HG03108 (cell line): ENCODE measurements around the gene SETD2.
"Not testable (repeated sequence)": the region's sequence is repeated elsewhere in the genome, so short reads cannot be mapped to it uniquely, and the experiment has no call there.

Experiments
- ATAC-seq: cut with Tn5 transposase; IDR thresholded peaks from one replicate; pipeline ENCODE4 v1.9.1; 2021; ENCODE audit warnings: moderate library complexity; ENCODE audit not compliant: unreplicated experiment

Gene SETD2

DNA sequence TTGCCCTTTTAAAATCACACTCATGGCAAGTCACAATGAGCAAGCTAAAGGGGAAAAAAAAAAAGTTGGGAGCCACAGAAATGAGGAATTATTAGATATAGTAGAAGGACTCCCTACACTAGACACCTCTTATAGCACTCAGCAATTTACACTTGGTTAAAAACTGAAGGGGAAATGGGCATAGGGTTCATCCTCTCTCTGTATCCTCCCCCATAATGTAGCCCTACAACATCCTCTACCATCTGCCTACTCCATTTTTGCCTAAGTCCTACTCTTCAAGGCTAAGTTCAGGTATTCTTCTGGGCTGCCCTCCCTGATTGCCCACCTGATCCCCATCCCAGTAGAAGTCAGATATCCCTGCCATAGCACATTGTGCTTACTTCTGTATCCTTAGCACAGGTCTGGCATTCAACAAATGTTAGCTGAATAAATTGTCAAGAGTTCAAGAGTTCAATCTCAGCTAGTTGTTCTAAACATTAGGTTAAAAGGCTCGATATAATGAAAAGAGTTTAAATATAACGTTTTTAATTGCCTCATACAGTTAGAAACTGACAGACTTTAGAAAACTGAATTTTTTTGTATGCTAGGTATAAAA is 14.5 kb downstream of the SETD2 start:
- no peak for ATAC-seq

GRCh38 chr3:47145272-47145671 is 18.6 kb downstream of the SETD2 start:
- no peak for ATAC-seq

- no peak for ATAC-seq
These were observed 20.8 kb downstream of the SETD2 start for GRCh38 chr3:47143068-47143467.

GRCh38 chr3:47142536-47142935 is 21.4 kb downstream of the SETD2 start:
- not testable (repeated sequence) for ATAC-seq

DNA sequence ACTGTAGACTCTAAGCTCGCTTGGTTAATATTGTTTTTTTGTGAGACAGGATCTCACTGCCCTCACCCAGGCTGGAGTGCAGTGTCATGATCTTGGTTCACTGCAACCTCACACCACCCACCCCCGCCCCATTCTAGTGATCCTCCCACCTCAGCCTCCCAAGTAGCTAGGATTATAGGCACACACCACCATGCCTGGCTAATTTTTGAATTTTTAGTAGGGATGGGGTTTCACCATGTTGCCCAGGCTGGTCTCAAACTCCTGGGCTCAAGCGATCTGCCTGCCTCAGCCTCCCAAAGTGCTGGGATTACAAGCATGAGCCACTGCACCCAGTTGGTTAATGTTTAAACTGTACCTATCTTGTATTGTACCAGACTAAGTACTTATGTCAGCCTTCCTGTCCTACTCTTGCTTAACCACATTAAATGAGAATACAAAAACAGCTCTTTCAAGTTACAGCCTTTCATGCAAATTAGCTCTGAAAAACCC is 22.9 kb downstream of the SETD2 start:
- peak; percentile 91 for ATAC-seq

DNA sequence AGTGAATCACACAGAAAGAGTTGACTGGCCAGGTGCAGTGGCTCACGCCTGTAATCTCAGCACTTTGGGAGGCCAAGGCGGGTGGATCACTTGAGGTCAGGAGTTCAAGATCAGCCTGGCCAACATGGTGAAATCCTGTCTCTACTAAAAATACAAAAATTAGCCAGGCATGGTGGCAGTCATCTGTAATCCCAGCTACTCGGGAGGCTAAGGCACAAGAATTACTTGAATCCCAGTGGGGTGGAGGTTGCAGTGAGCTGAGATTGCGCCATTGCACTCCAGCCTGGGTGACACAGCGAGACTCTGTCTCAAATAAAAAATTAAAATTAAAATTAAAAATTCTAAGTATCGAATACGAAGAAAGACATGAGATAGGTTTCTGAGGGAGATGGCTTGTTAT is 23.4 kb downstream of the SETD2 start:
- not testable (repeated sequence) for ATAC-seq

DNA sequence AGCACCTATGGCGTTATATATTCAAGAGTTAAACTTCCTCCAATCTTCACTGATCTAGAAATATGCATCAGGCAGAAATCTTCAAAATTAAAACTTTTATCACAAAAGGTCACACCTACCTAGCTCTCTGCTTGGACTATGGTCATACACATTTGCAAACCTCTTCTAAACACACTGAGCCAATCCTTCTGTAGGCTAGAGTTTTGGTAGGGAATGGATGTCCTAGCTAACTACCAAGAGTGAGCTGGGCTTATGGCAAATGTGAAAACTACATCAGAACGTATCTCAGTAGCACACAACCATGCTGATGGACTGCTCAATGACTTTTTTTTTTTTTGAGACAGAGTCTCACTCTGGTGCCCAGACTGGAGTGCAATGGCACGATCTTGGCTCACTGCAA is 29.6 kb downstream of the SETD2 start:
- ATAC-seq, result no peak

GRCh38 chr3:47133641-47134040 is 30.3 kb downstream of the SETD2 start:
- ATAC-seq, result no peak

DNA sequence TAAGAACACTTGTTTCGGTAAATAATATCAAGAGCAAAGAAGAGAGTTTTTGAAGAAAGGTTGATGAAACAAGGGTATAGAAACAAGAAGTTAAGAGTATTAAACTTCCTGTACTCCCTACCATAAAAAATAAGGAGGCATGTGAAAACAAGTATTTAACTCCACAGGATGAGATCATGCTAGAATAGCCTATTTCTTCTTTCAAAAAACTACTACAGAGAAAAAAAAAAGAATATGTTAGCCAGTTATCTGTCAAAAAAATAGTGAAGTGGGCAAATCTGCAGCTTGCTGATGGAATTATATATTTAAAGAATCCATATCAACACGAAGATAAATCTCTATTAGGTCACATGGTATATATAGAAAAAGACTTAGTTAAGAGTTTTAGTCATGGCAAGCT is 33.4 kb downstream of the SETD2 start:
- ATAC-seq, result no peak

DNA sequence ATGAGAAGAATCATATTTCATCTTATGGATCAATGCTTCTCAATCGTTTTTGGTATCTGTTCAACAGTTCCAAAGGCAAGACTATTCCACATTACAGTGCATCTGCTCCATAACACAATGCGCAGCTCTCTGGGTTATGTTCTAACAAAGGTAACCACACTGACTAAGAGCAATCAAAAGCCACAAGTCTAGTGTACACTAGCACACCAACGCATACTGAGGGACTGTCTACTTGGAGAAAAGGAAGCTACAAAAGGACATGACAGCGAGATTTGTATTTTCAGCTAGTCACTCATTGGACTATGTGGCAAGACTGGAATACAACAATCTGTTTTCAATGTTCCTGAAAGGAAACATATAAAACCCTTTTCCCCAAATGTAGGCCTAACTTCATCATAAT is 35.8 kb downstream of the SETD2 start:
- ATAC-seq, result no peak

DNA sequence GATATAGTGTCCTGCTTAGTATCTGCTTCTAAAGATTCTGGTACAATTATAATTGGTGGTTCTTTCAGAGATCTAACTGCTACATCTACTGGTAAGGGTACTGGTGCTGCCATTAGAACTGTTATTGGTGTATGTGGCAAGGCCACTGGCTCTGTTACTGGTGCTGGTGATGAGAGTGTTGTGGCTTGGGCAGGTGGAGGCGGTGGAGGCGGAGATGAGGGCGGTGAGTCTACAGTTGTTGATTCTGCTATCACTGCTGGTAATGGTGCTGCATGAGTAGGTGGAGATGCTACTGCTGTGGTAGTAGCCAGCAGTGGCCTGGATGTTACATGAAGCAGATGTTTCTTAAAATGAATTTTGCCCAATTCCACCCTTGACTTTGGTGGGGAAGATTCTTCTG is 40.1 kb downstream of the SETD2 start:
- no peak for ATAC-seq

DNA sequence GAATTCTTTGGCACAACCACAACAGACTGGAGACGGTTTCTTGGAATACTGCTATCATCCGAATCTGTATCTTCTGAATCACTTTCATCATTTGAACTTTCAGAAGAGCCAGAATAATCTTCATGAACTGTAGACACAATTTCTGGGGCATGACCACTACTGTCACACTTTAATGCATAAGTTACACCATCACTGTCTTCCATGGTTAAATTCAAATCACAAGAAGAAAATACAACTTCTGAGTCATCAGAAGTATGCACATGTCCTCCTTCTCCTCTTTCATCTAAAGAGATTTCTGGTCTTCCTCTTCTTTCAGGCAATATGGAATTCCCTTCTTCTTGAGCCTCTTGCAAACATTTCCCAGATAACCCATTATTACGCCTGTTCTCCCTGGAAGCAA is 42.5 kb downstream of the SETD2 start:
- no peak for ATAC-seq

- no peak for ATAC-seq
These were observed 43.8 kb downstream of the SETD2 start for GRCh38 chr3:47120138-47120537.

DNA sequence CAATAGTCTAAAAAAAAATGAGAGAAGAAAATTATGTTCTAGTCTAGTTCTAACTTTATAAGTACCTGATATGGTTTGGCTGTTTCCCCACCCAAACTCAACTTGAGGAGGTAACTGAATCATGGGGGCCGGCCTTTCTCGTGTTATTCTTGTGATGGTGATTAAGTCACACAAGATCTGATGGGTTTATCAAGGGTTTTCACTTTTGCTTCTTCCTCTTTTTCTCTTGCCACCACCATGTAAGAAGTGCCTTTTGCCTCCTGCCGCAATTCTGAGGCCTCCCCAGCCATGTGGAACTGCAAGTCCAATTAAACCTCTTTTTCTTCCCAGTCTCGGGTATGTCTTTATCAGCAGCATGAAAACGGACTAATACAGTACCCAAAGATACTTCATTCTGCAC is 44.5 kb downstream of the SETD2 start:
- not testable (repeated sequence) for ATAC-seq

- no peak for ATAC-seq
These were observed 46.0 kb downstream of the SETD2 start for GRCh38 chr3:47117807-47118364.

DNA sequence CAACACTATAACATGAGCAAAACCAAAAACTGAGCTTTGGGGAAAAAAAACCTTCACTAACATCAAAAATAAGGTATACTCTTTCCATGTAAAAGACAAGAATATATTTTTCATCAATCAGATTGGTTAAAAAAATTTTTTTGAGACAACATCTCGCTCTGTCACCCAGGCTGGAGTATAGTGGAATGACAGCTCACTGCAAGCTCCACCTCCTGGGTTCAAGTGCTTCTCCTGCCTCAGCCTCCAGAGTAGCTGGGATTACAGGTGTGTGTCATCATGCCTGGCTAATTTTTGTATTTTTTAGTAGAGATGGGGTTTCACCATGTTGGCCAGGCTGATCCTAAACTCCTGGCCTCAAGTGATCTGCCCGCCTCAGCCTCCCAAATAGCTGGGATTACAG is 48.4 kb downstream of the SETD2 start:
- not testable (repeated sequence) for ATAC-seq

DNA sequence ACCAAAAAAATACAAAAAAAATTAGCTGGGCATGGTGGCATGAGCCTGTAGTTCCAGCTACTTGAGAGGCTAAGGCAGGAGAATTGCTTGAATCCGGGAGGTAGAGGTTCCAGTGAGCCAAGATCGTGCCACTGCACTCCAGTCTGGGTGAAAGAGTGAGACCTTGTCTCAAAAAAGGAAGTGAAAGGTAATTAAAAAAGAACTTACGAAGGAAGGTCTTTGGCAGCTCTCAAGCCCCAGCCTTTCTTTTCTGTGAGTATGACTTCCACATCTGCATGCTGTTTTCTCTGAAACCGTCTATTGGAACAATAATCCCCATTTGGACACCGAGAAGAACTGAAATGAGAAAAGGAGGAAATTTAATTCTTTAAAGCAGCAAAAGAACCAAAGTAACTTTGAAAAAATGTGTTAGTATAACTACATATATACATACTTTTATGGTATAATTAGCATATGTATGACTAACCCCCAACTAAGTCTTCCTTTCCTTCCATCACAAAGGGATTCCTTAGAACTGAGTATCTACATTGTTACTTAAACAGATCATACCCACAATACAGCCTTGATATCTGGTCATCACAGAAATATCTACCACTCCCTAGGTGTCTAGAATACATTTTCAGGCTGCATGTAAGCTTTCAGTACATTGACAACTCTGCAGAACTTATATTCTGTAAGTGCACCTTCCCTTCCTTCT is 50.1 kb downstream of the SETD2 start:
- ATAC-seq, result peak; percentile 50

DNA sequence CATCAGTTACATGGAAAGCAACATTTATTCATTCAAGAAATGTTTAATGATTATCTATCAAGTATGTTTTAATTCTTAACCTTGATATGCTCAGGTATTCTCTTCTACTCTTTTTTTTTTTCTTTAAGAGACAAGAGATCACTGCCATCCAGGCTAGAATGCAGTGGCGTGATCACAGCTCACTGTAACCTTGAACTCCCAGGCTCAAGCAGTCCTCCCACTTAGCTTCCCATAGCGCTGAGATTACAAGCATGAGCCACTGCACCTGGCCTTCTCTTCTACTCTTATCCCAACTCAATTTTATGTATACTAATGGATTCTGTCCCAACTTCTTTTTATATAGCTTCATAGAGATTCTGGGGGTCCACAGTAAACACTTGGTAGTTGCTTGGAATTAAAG is 50.9 kb downstream of the SETD2 start:
- no peak for ATAC-seq

DNA sequence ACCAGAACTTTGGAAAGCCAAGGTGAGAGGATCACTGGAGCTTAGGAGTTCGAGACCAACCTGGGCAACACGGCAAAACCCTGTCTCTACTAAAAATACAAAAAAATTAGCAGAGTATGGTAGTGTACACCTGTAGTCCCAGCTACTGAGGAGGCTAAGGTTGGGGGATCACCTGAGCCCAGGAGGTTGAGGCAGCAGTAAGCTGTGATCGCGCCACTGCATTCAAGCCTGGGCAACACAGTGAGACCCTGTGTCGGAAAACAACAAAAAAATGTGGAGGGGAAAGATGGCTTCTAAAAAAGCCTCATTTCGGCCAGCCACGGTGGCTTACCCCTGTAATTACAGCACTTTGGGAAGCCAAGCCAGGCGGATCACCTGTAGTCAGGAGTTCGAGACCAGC is 54.5 kb downstream of the SETD2 start:
- ATAC-seq, result no peak

GRCh38 chr3:47108546-47108945 is 55.4 kb downstream of the SETD2 start:
- ATAC-seq, result no peak

- no peak for ATAC-seq
These were observed 59.7 kb downstream of the SETD2 start for GRCh38 chr3:47104259-47104658.

- no peak for ATAC-seq
These were observed 60.3 kb downstream of the SETD2 start for GRCh38 chr3:47103619-47104018.
